GM18873 (cell line): ENCODE data around the gene DNAJB9.

Experiments used
- ATAC-seq: cut with Tn5 transposase; IDR thresholded peaks from one replicate; pipeline ENCODE4 v1.9.1; 2021; ENCODE audit warnings: mild to moderate bottlenecking, moderate library complexity, moderate number of reproducible peaks; ENCODE audit not compliant: unreplicated experiment, low FRiP score

DNAJB9 gene

DNA sequence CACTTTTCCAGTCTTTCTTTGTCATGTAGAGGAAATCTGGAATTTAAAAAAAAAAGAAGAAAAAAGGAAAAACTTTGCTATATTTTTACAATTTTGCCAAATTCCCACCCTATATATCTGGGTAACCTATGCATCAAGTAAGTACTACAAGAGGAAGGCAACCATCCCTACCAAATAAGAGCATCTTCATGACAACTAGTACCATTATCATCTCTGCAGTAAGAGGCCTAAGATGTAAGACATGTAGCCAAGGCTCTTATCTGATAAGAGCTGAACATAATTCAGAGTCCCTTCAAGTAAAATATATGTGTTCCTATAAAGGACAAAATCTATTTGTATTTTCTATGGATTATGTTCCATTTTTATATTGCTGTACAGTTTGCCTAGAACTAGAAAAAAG lies 3.7 kb upstream of the DNAJB9 start:
- ATAC-seq, result no peak

DNA sequence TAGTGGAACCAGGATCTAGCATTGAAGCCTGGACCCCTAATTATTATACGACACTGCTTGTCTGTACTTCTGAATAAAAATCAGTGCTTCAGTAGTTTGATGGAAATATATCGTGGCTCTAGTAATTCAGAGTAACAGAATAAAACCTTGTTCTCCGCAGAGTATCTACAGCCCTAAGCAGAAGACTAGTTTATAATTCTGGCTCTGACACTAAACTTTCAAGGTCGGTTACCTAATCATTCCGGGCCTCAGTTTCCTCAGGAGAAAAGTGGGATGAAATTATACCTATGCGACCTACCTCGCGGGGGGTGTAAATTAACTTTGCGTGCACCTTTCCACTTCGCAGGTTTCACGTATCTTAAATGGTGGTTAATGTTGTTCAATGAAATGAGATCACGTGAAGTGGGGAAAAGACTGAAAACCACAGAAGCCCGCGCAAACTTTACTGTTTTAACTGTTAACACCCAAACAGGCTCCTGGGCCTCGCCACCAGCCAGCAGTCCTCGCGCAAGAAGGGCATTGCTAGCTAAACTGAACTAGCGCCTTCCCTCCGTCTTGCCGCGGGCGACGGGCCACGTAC lies 783 bp upstream of the DNAJB9 start:
- no peak for ATAC-seq

DNA sequence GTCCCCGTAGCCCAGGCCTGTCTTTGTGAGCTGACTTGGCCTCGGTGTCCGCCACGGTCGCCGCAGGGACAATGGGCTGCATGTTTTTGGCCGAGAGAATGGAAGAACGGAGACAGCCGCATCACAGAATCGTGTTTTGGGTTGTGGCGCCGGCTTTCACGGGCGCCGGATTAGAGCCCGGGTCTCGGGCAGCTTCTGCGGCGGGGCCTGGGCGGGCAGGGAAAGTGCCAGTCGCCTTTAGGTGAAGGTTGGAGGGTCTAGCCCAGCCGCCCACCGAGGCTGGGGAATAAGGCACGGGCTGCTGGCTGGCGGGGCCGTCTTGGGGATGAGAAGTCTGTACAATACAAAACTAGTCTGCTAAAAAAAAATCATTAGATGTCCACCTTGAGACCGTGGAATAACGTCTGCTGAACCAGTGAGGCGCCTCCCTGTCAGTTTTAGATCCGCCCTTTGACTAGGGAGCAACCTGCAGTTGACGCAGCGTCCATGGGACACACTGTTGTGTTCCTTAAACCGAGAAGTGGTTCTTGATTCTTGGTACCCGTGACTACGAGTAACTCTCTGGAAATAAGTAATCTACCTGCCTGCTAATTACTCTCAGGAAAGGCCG lies 577 bp downstream of the DNAJB9 start:
- peak; percentile 14 for ATAC-seq

DNA sequence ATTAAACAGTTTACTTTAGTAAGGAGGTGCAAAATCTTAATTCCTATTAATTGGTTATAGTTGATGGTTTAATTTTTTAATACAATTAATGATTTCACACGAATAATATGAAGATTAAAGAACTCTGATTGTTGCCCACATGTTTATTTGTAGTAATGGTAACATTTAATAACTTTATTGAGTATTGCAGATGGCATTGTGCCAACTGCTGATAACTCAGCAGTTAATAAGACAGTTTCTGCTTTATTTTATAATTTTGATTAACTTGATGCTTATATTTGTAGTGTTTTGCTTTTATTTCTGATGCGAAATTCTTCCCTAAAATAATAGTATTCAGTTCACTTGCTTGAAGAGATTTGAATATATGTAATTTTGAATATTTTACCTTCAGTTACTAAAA lies 2.8 kb downstream of the DNAJB9 start:
- ATAC-seq, result no peak

DNA sequence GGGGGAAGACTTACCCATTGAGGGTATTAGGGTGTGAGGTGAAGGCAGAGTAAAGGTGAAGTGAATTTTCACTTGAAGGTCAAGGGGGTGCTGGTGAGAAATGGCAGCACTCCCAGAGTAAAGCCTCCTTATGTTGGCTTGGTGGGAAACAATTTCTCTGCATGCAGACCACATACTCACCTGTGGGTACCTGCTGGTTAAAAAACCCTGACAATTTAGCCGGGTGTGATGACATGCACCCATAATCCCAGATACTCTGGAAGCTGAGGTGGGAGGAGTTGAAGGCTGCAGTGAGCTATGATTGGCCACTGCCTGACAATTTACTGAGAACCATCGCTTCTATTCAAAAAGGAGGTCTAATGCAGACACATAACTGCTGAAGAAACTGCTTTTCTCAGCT lies 5.5 kb downstream of the DNAJB9 start:
- no peak for ATAC-seq

DNA sequence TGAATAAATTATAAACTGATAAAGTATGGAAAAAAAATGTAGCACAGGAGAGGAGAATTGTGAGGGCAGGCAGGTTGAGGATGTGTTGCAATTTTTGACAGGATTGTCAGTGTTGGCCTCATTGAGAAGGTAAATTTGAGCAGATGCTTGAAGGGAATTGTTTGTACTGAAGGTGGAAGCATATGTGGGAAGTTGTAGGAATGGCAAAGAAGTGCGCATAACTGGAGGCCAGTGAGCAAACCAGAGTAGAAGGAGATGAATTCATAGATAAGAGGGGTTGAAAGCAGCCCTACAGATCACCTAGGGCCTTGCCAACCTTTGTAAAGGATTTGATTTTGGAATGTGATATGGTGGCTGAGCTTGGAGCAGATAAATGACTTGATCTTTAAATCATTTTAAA lies 6.4 kb downstream of the DNAJB9 start:
- ATAC-seq, result no peak

DNA sequence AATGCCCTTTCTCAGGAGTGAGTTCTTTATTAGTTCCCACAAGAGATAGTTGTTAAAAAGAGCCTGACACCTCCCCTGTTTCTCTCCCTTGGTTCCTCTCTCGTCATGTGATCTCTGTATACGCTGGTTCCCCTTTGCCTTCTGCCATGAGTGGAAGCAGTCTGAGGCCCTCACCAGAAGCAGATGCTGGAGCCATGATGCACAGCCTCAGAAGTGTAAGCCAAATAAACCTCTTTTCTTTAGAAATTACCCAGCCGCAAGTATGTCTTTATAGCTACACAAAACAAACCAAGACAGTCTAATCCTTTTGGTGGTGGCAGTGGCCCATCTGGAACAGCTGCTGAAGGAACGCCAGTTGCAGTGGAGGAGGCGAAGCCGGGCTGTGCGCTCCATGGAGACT lies 9.3 kb downstream of the DNAJB9 start:
- ATAC-seq, result no peak

DNA sequence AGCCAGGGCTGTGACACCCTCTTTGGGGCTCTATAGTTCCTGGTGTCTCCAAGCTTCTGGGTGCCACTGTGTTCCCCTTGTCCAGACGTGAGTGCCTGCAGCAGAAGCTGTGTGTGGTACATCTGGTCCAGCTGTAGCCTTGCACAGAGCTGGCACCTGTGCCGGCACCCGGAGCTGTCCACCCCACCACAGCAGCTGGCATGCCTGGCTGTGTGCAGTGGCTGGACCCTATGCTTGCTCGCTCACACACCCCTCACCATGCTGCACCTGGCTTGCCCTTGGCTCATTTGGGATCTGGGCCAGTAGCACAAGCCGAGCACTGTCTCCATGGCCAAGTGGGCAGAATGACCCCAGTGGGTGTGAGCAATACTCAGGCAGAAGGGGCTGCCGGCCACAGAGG lies 10.6 kb downstream of the DNAJB9 start:
- ATAC-seq, result no peak

DNA sequence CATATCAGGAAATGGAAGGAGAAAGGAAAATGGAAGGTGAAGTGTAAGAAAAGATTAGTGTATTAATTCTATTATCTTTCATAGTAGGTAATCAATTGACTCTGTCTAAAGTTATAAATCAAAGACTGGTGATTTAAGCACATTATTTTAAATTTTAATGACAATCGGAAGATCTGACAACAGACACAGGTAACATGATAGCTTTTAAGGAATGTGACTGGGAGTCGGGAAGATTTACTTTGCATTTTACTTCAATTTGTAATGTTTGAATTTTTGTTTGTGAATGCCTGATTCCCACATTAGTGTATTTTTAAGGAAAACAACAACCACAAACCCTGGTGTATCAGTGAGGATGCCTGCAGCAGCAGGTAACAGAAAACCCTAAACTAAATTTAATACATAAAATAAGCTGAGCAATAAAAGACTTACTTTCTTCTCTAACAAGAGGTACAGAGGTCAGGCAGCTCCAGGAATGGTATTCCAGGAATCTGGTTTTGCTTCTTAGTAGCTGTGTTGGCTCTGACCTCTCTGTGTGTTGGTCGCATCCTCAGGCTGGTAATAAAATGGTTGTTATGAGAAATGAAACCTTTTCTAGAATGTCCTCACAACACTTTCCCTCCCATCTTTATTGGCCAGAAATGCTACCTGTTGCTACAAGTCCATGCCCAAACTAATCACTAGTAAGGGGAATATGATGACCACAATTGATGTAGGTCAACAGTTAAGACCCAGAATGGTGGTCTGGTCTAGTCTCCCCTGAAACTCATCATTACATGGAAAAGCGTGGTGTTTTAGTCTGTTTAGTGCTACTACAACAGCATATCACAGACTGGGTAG lies 12.2 kb downstream of the DNAJB9 start:
- no peak for ATAC-seq

DNA sequence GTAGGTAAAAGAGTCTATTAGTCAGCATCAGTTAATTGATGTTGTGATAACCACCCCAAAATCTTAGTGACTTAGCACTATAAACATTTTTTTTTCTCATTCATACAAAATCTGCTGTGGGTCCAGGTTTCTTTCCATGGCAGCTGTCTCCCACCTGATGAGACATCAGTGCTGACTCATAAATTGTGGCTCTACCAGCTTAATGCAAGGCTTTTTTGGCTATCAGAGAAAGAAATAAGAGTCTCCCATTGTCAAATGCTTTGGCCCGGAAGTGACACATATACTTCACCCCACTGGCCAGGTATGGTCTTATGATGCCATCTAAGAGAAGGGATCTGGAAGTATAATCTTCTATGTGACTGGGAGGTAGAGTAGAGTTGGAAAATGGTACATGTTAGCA lies 14.5 kb downstream of the DNAJB9 start:
- no peak for ATAC-seq

DNA sequence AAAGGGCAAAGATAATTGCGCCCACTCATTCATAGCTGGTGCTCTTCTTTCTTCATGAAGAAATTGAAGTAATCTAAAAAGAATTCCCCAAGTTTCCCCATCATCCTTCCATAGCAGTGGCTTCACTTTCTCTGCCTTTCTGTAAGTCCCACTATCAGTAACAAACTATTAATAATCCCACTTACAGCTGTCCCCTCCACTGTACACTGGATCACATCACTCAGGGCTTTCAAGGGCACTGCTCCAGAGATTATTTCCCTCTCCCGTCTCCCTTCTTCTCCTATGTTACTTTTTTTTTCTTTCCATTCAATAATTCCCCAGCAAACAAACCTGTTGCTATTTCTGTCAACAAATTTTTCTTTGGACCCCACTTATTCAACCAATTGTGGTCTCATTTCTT lies 16.2 kb downstream of the DNAJB9 start:
- ATAC-seq, result no peak

DNA sequence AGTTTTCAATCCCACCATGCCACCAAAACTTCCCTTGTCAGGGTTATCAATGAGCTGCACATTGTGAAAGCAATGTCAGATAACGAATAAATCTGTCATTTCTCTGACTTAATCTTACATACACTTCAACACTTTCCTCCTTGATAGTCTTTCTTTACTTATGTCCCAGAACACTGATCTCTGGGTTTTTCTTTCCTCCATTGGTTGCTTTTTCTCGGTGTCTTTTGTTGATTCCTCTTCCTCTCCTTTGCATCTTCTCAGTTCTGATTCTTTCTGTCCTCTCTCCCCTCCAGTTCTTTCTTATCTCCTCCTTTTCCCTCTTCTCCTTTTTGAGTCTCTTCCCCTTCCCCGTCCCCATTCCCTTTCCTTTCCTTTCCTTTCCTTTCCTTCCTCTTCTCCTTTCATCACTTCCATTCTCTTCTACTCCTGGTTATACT lies 16.6 kb downstream of the DNAJB9 start:
- ATAC-seq, result no peak

DNA sequence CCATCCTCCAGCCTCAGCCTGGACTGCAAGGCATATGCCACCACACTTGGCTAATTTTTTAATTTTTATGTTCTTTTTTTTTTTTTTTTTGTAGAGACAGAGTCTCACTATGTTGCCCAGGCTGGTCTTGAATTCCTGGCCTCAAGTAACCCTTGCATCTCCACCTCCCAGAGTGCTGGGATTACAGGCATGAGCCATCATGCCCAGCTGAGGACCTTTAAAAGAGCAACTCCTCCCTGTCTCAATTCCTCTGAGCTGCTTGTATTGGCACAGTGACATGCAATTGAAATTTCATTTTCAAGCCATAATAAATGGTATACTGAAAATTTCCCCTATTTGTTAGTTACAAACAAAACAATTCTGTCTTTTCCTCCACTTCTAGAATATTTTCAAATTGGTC lies 19.5 kb downstream of the DNAJB9 start:
- ATAC-seq, result no peak

DNA sequence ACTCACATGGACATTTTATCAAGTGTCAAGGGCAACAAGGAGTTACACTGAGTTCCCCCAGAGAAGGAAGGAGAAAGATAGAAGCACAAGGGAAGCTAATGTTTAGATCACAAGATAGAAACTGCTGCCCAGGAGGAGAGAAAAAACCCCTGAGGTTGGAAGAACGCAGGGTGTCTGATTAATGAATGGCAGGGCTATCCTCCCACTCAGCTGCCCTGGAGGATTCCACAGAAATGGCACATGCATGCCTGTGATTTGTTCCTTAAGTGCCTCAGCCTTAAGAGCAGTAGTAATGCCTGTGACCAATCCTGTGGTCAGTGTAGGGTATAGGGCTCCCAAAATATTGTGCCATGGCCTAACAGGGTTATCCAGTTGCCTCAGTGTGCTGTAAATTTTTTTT lies 20.2 kb downstream of the DNAJB9 start:
- no peak for ATAC-seq

DNA sequence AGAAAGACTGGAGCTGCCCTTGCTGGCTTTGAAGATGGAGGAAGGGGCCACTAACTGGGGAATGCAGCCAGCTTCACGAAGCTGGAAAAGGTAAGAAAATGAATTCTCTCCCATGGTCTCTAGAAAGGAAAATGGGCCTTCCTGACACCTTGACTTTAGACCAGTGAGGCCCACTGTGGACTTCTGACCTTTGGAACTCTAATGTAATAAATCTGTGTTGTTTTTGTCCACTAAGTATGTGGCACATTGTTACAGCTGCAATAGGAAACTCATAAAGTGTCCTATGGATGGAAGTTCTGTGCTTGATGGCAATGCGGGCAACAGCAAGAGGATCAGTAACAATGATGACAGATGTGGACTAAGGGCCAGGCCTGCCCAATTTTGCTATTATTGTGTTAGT lies 20.9 kb downstream of the DNAJB9 start:
- ATAC-seq, result no peak

DNA sequence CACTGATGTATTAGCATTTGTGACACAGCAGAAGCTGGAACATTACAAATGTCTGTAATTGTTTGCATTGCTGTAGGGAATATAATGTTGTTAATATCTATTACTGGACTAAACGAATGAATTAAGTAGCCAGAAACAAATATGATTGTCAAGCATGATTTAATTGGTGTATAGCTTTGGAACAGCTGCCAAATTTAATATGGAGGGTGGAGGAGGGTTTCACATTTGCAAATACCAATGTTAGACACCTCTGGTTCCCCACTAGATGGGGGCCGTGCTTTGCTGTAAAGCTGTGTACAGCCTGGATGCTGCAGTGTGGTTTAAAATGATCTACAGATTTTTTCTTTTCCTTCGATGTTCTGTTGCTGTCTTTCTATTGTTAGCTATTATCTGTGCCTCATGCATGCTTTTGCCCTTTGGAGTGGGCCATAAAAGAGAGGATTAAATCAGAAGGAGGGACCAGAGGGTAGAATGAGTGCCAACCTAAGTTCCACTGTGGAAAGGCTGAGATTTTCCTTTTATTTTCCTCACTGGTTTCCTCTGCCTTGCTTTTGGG lies 23.1 kb downstream of the DNAJB9 start:
- ATAC-seq, result no peak

DNA sequence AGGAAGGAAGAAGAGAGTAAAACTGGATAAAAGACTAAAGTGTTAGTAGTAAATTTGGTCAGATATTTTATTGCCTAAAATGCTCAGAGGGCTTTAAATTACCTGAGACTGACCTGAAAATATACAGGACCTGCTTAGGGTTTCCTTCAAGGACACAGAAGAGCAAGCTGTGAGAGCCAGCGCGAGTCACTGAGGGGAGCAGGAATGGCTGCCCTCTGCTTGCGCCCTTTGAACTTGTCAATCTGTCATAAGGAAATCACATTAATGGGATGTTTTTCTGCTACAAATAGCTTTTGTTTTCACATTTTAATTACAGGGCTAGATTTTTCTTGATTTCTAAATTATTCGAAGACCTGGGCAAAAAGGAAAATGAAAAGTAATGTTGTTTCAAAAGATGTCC lies 26.9 kb downstream of the DNAJB9 start:
- peak; percentile 60 for ATAC-seq

DNA sequence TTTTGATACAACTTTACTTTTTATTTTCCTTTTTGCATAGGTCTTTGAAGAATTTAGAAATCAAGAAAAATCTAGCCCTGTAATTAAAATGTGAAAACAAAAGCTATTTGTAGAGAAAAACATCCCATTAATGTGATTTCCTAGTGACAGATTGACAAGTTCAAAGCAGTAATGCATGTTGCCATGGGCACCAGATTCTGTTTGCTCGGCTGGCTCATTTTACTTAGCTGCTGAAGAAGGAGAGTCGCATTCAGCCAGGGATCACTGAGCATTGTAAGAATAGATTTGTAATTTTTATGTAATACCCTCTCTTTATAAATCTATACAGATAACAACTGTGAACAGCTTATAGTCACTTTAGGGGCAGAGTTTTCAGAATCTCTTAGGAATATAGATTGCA lies 28.5 kb downstream of the DNAJB9 start:
- ATAC-seq, result no peak

DNA sequence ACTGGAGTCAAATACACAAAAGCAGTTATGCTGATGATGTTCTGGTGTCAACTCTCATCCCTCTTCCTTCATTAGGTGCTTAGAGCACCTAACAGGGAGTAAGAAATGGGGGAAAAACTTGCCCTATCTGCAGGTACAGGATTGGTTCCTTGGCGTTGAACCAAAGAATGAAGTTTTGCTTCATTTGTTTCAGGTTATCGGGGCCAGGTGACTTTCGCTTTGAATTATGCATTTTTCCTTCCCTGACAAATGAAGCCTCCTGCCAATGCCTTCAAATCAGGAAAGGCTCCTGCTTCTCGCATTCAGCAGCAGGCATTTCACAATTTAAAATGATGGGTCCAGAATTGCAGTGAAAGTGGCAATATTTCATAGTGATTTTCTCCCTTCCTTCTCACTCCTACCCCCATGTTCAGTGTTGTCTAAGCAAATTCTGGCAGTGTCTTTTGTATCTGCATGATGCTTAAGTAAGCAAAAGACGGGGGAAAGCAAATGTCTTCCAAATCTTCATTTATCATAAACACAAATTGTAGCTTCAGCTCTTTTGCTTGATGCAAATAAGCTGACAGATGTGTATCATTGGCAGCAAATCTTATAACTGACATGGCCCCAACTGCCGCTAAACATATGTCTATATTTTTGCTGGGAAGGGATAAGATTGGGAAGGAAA lies 29.4 kb downstream of the DNAJB9 start:
- no peak for ATAC-seq

DNA sequence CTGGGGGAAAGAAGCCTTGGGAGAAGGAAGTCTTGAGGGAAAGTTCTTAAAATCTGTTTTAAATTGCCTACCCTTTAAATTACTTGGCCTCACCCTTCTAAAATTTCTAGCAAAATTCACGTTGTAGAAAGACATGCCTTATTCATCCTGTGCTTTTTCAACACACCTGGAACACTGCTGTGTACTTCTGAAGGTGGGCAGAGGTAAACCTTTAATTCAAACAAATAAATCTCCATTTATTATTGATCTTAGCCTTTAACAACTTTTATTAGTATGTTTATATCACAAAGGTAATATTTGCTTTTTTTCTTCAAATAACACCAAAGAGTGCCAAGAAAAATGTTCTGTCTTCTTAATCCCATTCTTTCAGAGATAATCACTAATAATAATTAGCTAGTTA lies 30.7 kb downstream of the DNAJB9 start:
- no peak for ATAC-seq

DNA sequence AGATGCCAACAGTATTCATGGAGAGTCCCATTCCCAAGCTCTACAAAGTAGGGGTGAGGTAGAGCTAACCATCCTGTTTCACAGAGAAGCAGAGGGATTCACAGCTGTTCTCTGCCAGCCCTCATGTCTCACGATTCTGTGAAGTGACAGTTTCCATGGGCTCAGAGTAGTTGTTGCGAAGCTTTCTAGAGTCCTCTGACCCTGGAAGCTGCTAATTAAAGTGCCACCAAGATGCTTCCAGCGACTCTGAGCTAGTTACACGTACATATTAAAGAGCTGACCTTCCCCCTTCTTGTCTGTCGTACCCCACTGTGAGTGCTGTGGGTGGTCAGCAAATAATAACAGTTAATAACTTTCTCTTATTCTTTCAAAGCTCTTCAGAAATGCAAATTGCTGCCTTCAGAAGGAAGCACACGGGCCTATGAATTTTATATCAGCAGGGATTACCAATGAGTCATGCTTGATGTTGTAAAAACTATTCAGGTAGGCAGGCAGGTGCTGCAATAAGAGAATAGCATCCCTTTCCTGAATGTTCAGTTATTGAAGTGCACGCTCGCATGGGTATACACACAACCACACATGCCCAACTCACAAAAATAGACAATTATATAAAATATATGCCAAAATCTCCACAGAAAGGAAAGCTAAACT lies 34.1 kb downstream of the DNAJB9 start:
- ATAC-seq, result no peak
